ENCODE data around the gene UBE2J2.

DNA sequence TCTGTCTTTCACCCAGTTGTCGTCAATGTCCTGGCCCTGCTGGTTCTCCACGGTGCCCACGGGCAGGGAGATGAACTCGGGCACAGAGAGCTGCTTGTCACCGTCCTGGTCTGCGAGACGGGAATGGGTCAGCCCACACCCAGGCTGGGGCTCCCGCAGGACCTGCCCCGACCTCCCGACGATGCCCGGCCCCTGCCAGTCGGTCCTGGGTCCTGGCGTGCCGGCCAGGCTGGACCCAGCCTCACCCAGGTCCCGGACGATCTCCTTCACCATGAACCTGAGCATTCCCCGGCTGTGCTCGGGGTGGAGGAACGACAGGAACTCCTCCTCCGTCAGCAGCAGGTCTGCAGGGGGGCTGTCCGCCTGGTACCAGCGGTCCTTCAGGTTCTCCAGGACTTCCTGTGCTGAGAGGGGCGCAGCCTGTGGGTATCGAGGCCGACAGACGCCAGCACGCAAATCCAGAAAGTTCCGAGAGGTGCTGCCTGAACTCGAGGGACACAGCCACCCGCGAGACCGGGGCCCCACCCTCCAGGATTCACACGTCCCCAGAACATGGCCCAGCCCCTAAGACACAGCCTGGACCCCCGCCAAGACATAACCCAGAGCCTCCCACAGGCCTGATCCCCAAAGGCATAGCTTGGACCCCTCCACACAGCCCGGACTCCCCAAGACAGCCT is 55.0 kb downstream of the UBE2J2 start:
- TF ChIP-seq ARNT (IDR thresholded peaks at IDR 0.05) (no peak), HDGF (IDR thresholded peaks at IDR 0.05; ENCODE audit: borderline replicate concordance) (no peak), NFRKB (IDR thresholded peaks at IDR 0.05) (no peak)

Measured in HEK293T (cell line).